SKM-1 (cell line): ENCODE measurements around the gene RNF151.

Experiments used
- DNase-seq: peaks from one replicate; lab custom pipeline; 2025; ENCODE audit not compliant: unreplicated experiment; lab: John Stamatoyannopoulos, UW

The RNF151 gene

GRCh38 chr16:1991135-1991551 lies 24.5 kb downstream of the RNF151 start:
- DNase-seq, result no peak

- DNase-seq, result no peak
Observed at GRCh38 chr16:1991588-1991947, 24.9 kb downstream of the RNF151 start.

- peak; percentile 73 for DNase-seq
Observed at GRCh38 chr16:1991948-1992703, 25.5 kb downstream of the RNF151 start.

- no peak for DNase-seq
Observed at GRCh38 chr16:1992704-1993317, 26.2 kb downstream of the RNF151 start.

- DNase-seq, result no peak
Observed at GRCh38 chr16:1993731-1994131, 27.1 kb downstream of the RNF151 start.

GRCh38 chr16:1997494-1998359 lies 31.1 kb downstream of the RNF151 start:
- DNase-seq, result no peak

- no peak for DNase-seq
Observed at GRCh38 chr16:1998360-1998835, 31.7 kb downstream of the RNF151 start.

GRCh38 chr16:1998852-1999801 lies 32.5 kb downstream of the RNF151 start:
- no peak for DNase-seq

GRCh38 chr16:1999866-2000514 lies 33.3 kb downstream of the RNF151 start:
- no peak for DNase-seq

GRCh38 chr16:2001035-2001434 lies 34.4 kb downstream of the RNF151 start:
- DNase-seq, result no peak

- no peak for DNase-seq
Observed at GRCh38 chr16:2001456-2002355, 35.0 kb downstream of the RNF151 start.

GRCh38 chr16:2002406-2003230 lies 36.0 kb downstream of the RNF151 start:
- DNase-seq, result no peak

- DNase-seq, result no peak
Observed at GRCh38 chr16:2003231-2003826, 36.7 kb downstream of the RNF151 start.

GRCh38 chr16:2003827-2004641 lies 37.4 kb downstream of the RNF151 start:
- DNase-seq, result peak; percentile 87

- no peak for DNase-seq
Observed at GRCh38 chr16:2004795-2005517, 38.3 kb downstream of the RNF151 start.

- no peak for DNase-seq
Observed at GRCh38 chr16:2005646-2006045, 39.0 kb downstream of the RNF151 start.
